GM23248 (cell line): ENCODE measurements around the gene HBB. TPM values are rescaled to one million over a fixed set of nuclear protein-coding genes. Genes with fewer than 3 reads are reported as not detected.

Experiments
- DNase-seq: peaks from one replicate; pipeline ENCODE4 v3.0.0-alpha.2; 2015
- H2AFZ ChIP-seq: fragments of 200-600 bp; sonication (generic); 2 replicates; pipeline ENCODE4 v1.6.1; 2016; ENCODE audit warnings: antibody characterized with exemption
- H3F3A ChIP-seq: fragments of 200-600 bp; sonication (generic); 2 replicates; pipeline ENCODE4 v1.6.1; 2016; ENCODE audit warnings: mild to moderate bottlenecking, antibody characterized with exemption, mixed run types; ENCODE audit not compliant: insufficient read depth
- H3K27ac ChIP-seq: fragments of 200-600 bp; sonication (generic); 2 replicates; pipeline ENCODE4 v1.5.1; 2016; ENCODE audit warnings: mild to moderate bottlenecking
- H3K27me3 ChIP-seq: fragments of 200-600 bp; sonication (generic); replicated peaks from 2 replicates; pipeline ENCODE4 v1.6.1; 2016; ENCODE audit warnings: mild to moderate bottlenecking; ENCODE audit not compliant: insufficient read depth
- H3K36me3 ChIP-seq: fragments of 200-600 bp; sonication (generic); 2 replicates; pipeline ENCODE4 v1.6.1; 2016; ENCODE audit warnings: low read depth, mild to moderate bottlenecking
- H3K4me1 ChIP-seq: fragments of 200-600 bp; sonication (generic); 2 replicates; pipeline ENCODE4 v1.6.1; 2016; ENCODE audit warnings: mild to moderate bottlenecking; ENCODE audit not compliant: insufficient read depth
- H3K4me2 ChIP-seq: fragments of 200-600 bp; sonication (generic); one replicate; pipeline ENCODE4 v1.6.1; 2016; ENCODE audit warnings: mild to moderate bottlenecking; ENCODE audit not compliant: unreplicated experiment
- H3K4me3 ChIP-seq: fragments of 200-600 bp; sonication (generic); 2 replicates; pipeline ENCODE4 v1.5.1; 2016; ENCODE audit warnings: mild to moderate bottlenecking
- H3K79me2 ChIP-seq: fragments of 200-600 bp; sonication (generic); 2 replicates; pipeline ENCODE4 v1.6.1; 2016; ENCODE audit warnings: mild to moderate bottlenecking; ENCODE audit not compliant: insufficient read depth
- H3K9ac ChIP-seq: fragments of 200-600 bp; sonication (generic); 2 replicates; pipeline ENCODE4 v1.6.1; 2016; ENCODE audit warnings: mild to moderate bottlenecking
- H3K9me2 ChIP-seq: fragments of 200-600 bp; sonication (generic); 2 replicates; pipeline ENCODE4 v1.6.1; 2016; ENCODE audit warnings: mixed run types, mild to moderate bottlenecking, moderate library complexity; ENCODE audit not compliant: insufficient read depth
- H3K9me3 ChIP-seq: fragments of 200-600 bp; sonication (generic); one replicate; pipeline ENCODE4 v1.6.1; 2017; ENCODE audit warnings: low read depth
- H4K20me1 ChIP-seq: fragments of 200-600 bp; sonication (generic); 2 replicates; pipeline ENCODE4 v1.6.0; 2016; ENCODE audit not compliant: insufficient read depth
- EZH2 ChIP-seq: fragments of 200-600 bp; sonication (generic); IDR thresholded peaks from 2 replicates; pipeline ENCODE4 v1.6.1; 2018; ENCODE audit warnings: antibody characterized with exemption, mild to moderate bottlenecking; ENCODE audit not compliant: insufficient read depth, poor library complexity, severe bottlenecking
- EZH2phosphoT487 ChIP-seq: fragments of 200-600 bp; sonication (generic); IDR thresholded peaks from 2 replicates; pipeline ENCODE4 v1.6.1; 2018; ENCODE audit warnings: antibody characterized with exemption, moderate library complexity, mild to moderate bottlenecking, low read depth; ENCODE audit not compliant: insufficient read depth
- WGBS, 2 experiments: methylation state at CpG; one replicate each; pipeline ENCODE4 v1.1.6; 2015 to 2017; ENCODE audit warnings: low lambda C conversion rate in 2 of 2, low coverage in 1 of 2; ENCODE audit errors: missing lambda C conversion rate in 2 of 2; 5-methylcytosine and 5-hydroxymethylcytosine counted together
- in situ Hi-C: fragments of 300-500 bp; cut with MboI; formaldehyde crosslinking; loops from 2 replicates; pipeline ENCODE4 v1.15.0; 2020
- polyA plus RNA-seq: library from polyadenylated mRNA; unstranded; fragments of >200 nt; fragmentation: Nextera tagmentation; extraction: Ambion mirVana; gene quantifications from 2 replicates; pipeline ENCODE4 v1.2.1, GENCODE V29; 2016
- total RNA-seq: library from RNA; depleted of rRNA; stranded (reverse); fragments of >200 nt; shearing (Covaris generic); gene quantifications from 2 replicates; pipeline ENCODE4 v1.2.3, GENCODE V29; 2014

Gene HBB
- total and polyA plus RNA-seq, 2 experiments from 2014 or later, result not detected

GRCh38 chr11:5239046-5239445 lies 12.2 kb upstream of the HBB start:
- TF ChIP-seq EZH2 (no peak), EZH2phosphoT487 (no peak)
- no peak overlapping the region for H3K27ac ChIP-seq
- in situ Hi-C loops, result no loop called here
- H4K20me1 ChIP-seq, result no peaks in the 10 kb centered on the region
- no peak overlapping the region for H3K9ac ChIP-seq
- no peaks in the 10 kb centered on the region for H3K9me3 ChIP-seq
- H3K4me2 ChIP-seq, result no peak overlapping the region
- H3K9me2 ChIP-seq, result no peaks in the 10 kb centered on the region
- no peaks in the 10 kb centered on the region; the same call in 1 of the 2 replicates for H3K4me1 ChIP-seq
- H2AFZ ChIP-seq, result no peak overlapping the region
- H3K27me3 ChIP-seq, result no peaks in the 10 kb centered on the region
- H3K79me2 ChIP-seq, result no peaks in the 10 kb centered on the region
- no peaks in the 10 kb centered on the region for H3K36me3 ChIP-seq
- H3K4me3 ChIP-seq, result no peak overlapping the region
- 0 out of 2 replicates have a peak, but pooled peaks cover 5% of the 10 kb centered on the region for H3F3A ChIP-seq
- DNase-seq, result no peak

DNA sequence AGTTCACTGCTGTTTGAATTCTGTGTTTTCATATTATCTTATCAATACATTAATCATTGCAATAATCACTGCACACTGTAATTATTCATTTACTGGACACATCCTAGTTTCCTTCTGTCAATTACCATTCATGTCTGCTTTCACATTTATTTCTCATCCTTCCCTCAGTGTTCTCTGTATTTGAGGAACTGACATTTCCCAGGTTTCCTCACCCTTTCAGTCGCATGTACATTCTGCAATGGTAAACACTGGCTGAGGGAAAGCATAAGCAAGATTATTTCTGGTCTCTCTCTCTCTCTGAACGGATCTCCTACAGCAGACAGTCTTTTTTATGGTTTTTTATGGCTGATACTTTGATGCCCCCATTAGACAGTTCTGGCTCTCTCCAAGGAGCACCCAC lies 11.6 kb upstream of the HBB start:
- in situ Hi-C loops, result no loop called here
- H3F3A ChIP-seq, result 0 out of 2 replicates have a peak, but pooled peaks cover 5% of the 10 kb centered on the region

DNA sequence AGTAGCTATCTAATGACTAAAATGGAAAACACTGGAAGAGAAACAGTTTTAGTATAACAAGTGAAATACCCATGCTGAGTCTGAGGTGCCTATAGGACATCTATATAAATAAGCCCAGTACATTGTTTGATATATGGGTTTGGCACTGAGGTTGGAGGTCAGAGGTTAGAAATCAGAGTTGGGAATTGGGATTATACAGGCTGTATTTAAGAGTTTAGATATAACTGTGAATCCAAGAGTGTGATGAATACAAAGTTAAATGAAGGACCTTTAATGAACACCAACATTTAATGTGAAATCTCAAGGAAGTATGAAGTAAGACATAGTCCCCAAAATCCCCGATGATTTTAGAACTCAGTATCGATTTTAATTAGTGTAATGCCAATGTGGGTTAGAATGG lies 10.5 kb upstream of the HBB start:
- Histone ChIP-seq H3K4me2 (no peak overlapping the region), H3K9me2 (no peaks in the 10 kb centered on the region), H4K20me1 (no peaks in the 10 kb centered on the region), H3K27me3 (no peaks in the 10 kb centered on the region), H3K27ac (no peak overlapping the region), H3K79me2 (no peaks in the 10 kb centered on the region), H3K4me1 (no peaks in the 10 kb centered on the region; the same call in 1 of the 2 replicates), H3K9ac (no peak overlapping the region), H3K36me3 (no peaks in the 10 kb centered on the region), H3K4me3 (no peak overlapping the region), H3K9me3 (no peaks in the 10 kb centered on the region), H2AFZ (no peak overlapping the region), H3F3A (0 out of 2 replicates have a peak, but pooled peaks cover 5% of the 10 kb centered on the region)
- TF ChIP-seq EZH2phosphoT487 (no peak), EZH2 (no peak)
- no peak for DNase-seq
- in situ Hi-C loops, result no loop called here
- 63 to 67% methylated on average over 2 of the region's 2 CpGs for WGBS, 2 experiments

More for the DNA sequence above, 11.6 kb upstream of the HBB start:
- TF ChIP-seq EZH2 (no peak), EZH2phosphoT487 (no peak)
- H3K27ac ChIP-seq, result no peak overlapping the region
- H4K20me1 ChIP-seq, result no peaks in the 10 kb centered on the region
- no peak overlapping the region for H3K4me2 ChIP-seq
- no peaks in the 10 kb centered on the region for H3K9me2 ChIP-seq
- DNase-seq, result no peak
- H3K27me3 ChIP-seq, result no peaks in the 10 kb centered on the region
- no peaks in the 10 kb centered on the region for H3K9me3 ChIP-seq
- no peaks in the 10 kb centered on the region for H3K79me2 ChIP-seq
- H3K4me3 ChIP-seq, result no peak overlapping the region
- H3K4me1 ChIP-seq, result no peaks in the 10 kb centered on the region; the same call in 1 of the 2 replicates
- no peak overlapping the region for H3K9ac ChIP-seq
- WGBS, 2 experiments, result 50 to 68% methylated on average over 2 of the region's 2 CpGs
- no peak overlapping the region for H2AFZ ChIP-seq
- H3K36me3 ChIP-seq, result no peaks in the 10 kb centered on the region

GRCh38 chr11:5235364-5236095 lies 8.7 kb upstream of the HBB start:
- Histone ChIP-seq H3K27ac (no peak overlapping the region), H3K4me3 (no peak overlapping the region), H3K9me2 (no peaks in the 10 kb centered on the region), H3K9me3 (no peaks in the 10 kb centered on the region), H3K36me3 (no peaks in the 10 kb centered on the region), H3K4me2 (no peak overlapping the region), H4K20me1 (no peaks in the 10 kb centered on the region), H3K4me1 (no peaks in the 10 kb centered on the region; the same call in 1 of the 2 replicates), H3F3A (0 out of 2 replicates have a peak, but pooled peaks cover 5% of the 10 kb centered on the region), H2AFZ (no peak overlapping the region), H3K27me3 (no peaks in the 10 kb centered on the region), H3K79me2 (no peaks in the 10 kb centered on the region), H3K9ac (no peak overlapping the region)
- in situ Hi-C loops, result no loop called here
- 68 to 76% methylated on average over 4 to 5 of the region's 5 CpGs for WGBS, 2 experiments
- DNase-seq, result no peak
- no peak for TF ChIP-seq EZH2phosphoT487
- no peak for TF ChIP-seq EZH2
